HepG2 (cell line): Measurements from ENCODE around the gene ZDHHC9.

ENCODE experiments used
- CTCF ChIP-seq: sonication (generic); formaldehyde crosslinking; IDR thresholded peaks from 2 replicates; pipeline ENCODE4 v1.5.0; 2020; ENCODE audit warnings: mild to moderate bottlenecking, missing genetic modification reagents, moderate library complexity
- HNRNPK ChIP-seq: fragments of 200-400 bp; formaldehyde crosslinking; IDR thresholded peaks from 2 replicates; pipeline ENCODE4 v1.6.1; 2018; ENCODE audit warnings: low read length, low read depth, moderate library complexity, mild to moderate bottlenecking; ENCODE audit not compliant: poor library complexity, severe bottlenecking
- KLF12 ChIP-seq: sonication (generic); formaldehyde crosslinking; IDR thresholded peaks from 2 replicates; pipeline ENCODE4 v1.4.0; 2020; ENCODE audit warnings: missing genetic modification reagents, borderline replicate concordance
- NFYB ChIP-seq: sonication (generic); formaldehyde crosslinking; IDR thresholded peaks from 2 replicates; pipeline ENCODE4 v1.4.0; 2020; ENCODE audit warnings: missing genetic modification reagents
- POLR2A ChIP-seq, 2 experiments: IDR thresholded peaks; 2 replicates each; pipeline ENCODE4 v1.6.1; 2011; ENCODE audit warnings: low read depth in 2 of 2, low read length in 2 of 2, mild to moderate bottlenecking in 1 of 2, moderate library complexity in 1 of 2; ENCODE audit not compliant: insufficient read depth in 1 of 2
- SRSF4 ChIP-seq: fragments of 200-400 bp; formaldehyde crosslinking; IDR thresholded peaks from one replicate; pipeline ENCODE4 v1.6.1; 2018; ENCODE audit warnings: mild to moderate bottlenecking, low read depth, low read length, moderate library complexity; ENCODE audit not compliant: poor library complexity, severe bottlenecking
- THRA ChIP-seq: sonication (generic); formaldehyde crosslinking; IDR thresholded peaks from 2 replicates; pipeline ENCODE4 v1.4.0; 2020; ENCODE audit warnings: missing genetic modification reagents, borderline replicate concordance
- ZNF10 ChIP-seq: sonication (generic); formaldehyde crosslinking; IDR thresholded peaks from 2 replicates; pipeline ENCODE4 v1.4.0; 2020; ENCODE audit warnings: mild to moderate bottlenecking, low read depth, missing genetic modification reagents, borderline replicate concordance
- ZNF264 ChIP-seq: sonication (generic); formaldehyde crosslinking; IDR thresholded peaks from 2 replicates; pipeline ENCODE4 v1.4.0; 2020; ENCODE audit warnings: missing genetic modification reagents
- ZNF563 ChIP-seq: sonication (generic); formaldehyde crosslinking; IDR thresholded peaks from 2 replicates; pipeline ENCODE4 v1.8.0; 2022; ENCODE audit warnings: mild to moderate bottlenecking, moderate library complexity, missing genetic modification reagents
- ZNF567 ChIP-seq: sonication (generic); formaldehyde crosslinking; IDR thresholded peaks from 2 replicates; pipeline ENCODE4 v1.8.1; 2023; ENCODE audit warnings: mild to moderate bottlenecking, missing genetic modification reagents, borderline replicate concordance
- TF ChIP-seq, protein P1 (sequence below): sonication (generic); formaldehyde crosslinking; IDR thresholded peaks from 2 replicates; pipeline ENCODE4 v1.8.0; 2022; ENCODE audit warnings: mild to moderate bottlenecking, missing genetic modification reagents

GRCh38 chrX:129842510-129843208, 1.0 kb downstream of the ZDHHC9 start:
- no peak for TF ChIP-seq CTCF (CRISPR knock-in tag)
- no peak for TF ChIP-seq NFYB (CRISPR knock-in tag)
- no peak for TF ChIP-seq HNRNPK
- TF ChIP-seq, protein P1, sequence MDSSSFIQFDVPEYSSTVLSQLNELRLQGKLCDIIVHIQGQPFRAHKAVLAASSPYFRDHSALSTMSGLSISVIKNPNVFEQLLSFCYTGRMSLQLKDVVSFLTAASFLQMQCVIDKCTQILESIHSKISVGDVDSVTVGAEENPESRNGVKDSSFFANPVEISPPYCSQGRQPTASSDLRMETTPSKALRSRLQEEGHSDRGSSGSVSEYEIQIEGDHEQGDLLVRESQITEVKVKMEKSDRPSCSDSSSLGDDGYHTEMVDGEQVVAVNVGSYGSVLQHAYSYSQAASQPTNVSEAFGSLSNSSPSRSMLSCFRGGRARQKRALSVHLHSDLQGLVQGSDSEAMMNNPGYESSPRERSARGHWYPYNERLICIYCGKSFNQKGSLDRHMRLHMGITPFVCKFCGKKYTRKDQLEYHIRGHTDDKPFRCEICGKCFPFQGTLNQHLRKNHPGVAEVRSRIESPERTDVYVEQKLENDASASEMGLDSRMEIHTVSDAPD (CRISPR knock-in tag): no peak
- no peak for TF ChIP-seq ZNF567 (CRISPR knock-in tag)
- no peak for TF ChIP-seq POLR2A (IDR thresholded peaks at IDR 0.05; ENCODE audit: insufficient read depth in 1 of 2, low read depth in 2 of 2, low read length in 2 of 2)
- TF ChIP-seq ZNF264 (CRISPR knock-in tag): no peak
- no peak for TF ChIP-seq KLF12 (CRISPR knock-in tag)
- TF ChIP-seq THRA (CRISPR knock-in tag): no peak
- TF ChIP-seq SRSF4: no peak
- no peak for TF ChIP-seq ZNF563
- TF ChIP-seq ZNF10 (CRISPR knock-in tag): no peak
